Measurements from ENCODE around the gene KIAA1549. TPM values are rescaled to one million over a fixed set of nuclear protein-coding genes. Genes with fewer than 3 reads are reported as not detected.

KIAA1549 gene
- total and polyA plus RNA-seq, 10 of the 15 experiments (the other 5 are each of a cell fraction or from before 2014, with no cell fraction given) = 0.02 to 0.82 (median 0.22) TPM

DNA sequence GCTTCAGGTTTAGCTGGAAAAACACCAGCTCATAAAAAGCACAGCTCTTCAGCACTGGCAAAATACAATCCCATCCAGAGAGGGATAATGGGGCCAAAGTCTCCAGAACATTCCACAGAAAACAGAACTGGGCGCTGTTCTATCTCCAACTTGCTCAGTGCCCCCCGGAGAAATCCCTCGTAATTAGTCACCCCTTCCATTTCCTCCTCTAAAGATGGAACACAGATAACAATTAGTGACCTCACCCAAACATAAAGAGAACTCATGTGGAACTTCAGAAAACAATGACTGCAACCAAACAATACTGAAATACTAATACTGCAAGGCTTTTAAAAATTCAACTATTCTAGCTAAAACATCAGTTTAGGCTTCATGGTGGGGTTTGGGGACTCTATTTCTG lies 46.3 kb downstream of the KIAA1549 start:
- no peak for DNase-seq (ENCODE audit: low read depth, low spot score)
- no TSS peak for BruUV-seq (replicated peaks)
- in situ Hi-C loops (cut with MboI) (no loop called here), intact Hi-C loops (cut with micrococcal nuclease; ENCODE audit: unreplicated experiment) (no loop called here)
- Histone ChIP-seq H3K4me2 (ENCODE audit: control insufficient read depth, insufficient read depth) (no peak overlapping the region), H2AFZ (ENCODE audit: control insufficient read depth, low read depth, low read length) (no peak overlapping the region), H3K4me3 (no peak overlapping the region), H3K27me3 (replicated peaks in 1 of 2; ENCODE audit: control insufficient read depth in 2 of 2, insufficient read depth in 2 of 2, low read length in 1 of 2) (peaks cover 0 to 2% of the 10 kb centered on the region in 2 experiments; a peak in 1 of 4 replicates), H3K9me3 (replicated peaks; ENCODE audit: control insufficient read depth, insufficient read depth, low read length) (no peaks in the 10 kb centered on the region), H4K20me1 (ENCODE audit: control insufficient read depth, insufficient read depth) (no peaks in the 10 kb centered on the region), H3K36me3 (ENCODE audit: control insufficient read depth in 2 of 2, insufficient read depth in 2 of 2, low read length in 1 of 2) (no peaks in the 10 kb centered on the region), H3K9ac (ENCODE audit: control insufficient read depth, insufficient read depth, low read length) (no peak overlapping the region), H3K79me2 (ENCODE audit: control insufficient read depth, insufficient read depth, low read length) (no peaks in the 10 kb centered on the region), H3K4me1 (ENCODE audit: control insufficient read depth, insufficient read depth, low read length) (no peaks in the 10 kb centered on the region), H3K27ac (ENCODE audit: control insufficient read depth, insufficient read depth) (no peak overlapping the region)
- ATAC-seq = no peak
- SMC1A ChIA-PET (ENCODE audit: uncharacterized antibody, unreplicated experiment) = interaction anchor here (1.0 kb wide), 1 partner anchor 12 kb away, joined by 3 read pairs; no protein-coding TSS in a partner anchor
- RAD21 ChIA-PET (ENCODE audit: unreplicated experiment) = no interaction called here
- FAIRE-seq = no peak
- CTCF ChIA-PET = interaction anchor here (1.0 kb wide), 1 partner anchor 45 kb away, joined by 3 read pairs; no protein-coding TSS in a partner anchor
- WGBS (ENCODE audit: insufficient coverage, insufficient replicate concordance, low lambda C conversion rate, missing lambda C conversion rate) = 70% methylated on average over 3 of the region's 3 CpGs
- POLR2A ChIA-PET = no interaction called here
- TF ChIP-seq CHD1 (IDR thresholded peaks at IDR 0.05; ENCODE audit: low read depth, low read length) (no peak), TAF1 (IDR thresholded peaks at IDR 0.05; ENCODE audit: borderline replicate concordance, low read depth, low read length) (no peak), MYC (IDR thresholded peaks at IDR 0.05; ENCODE audit: insufficient read depth, insufficient read length, insufficient replicate concordance, low read length, severe bottlenecking) (no peak), RFX5 (IDR thresholded peaks at IDR 0.05; ENCODE audit: low read depth, low read length) (no peak), POU2F2 (IDR thresholded peaks at IDR 0.05; ENCODE audit: borderline replicate concordance, low read depth, low read length) (no peak), CHD4 (IDR thresholded peaks at IDR 0.05) (no peak), TCF3 (IDR thresholded peaks at IDR 0.05; ENCODE audit: borderline replicate concordance, insufficient read depth, low read depth, low read length) (no peak), BCL11A (IDR thresholded peaks at IDR 0.05; ENCODE audit: low read depth, low read length) (no peak), RAD51 (IDR thresholded peaks at IDR 0.05) (no peak), LARP7 (IDR thresholded peaks at IDR 0.05) (no peak), NFXL1 (IDR thresholded peaks at IDR 0.05; ENCODE audit: borderline replicate concordance) (no peak), SREBF2 (IDR thresholded peaks at IDR 0.05; ENCODE audit: low read length) (no peak), TCF7 (IDR thresholded peaks at IDR 0.05; ENCODE audit: borderline replicate concordance) (no peak), MXI1 (IDR thresholded peaks at IDR 0.05; ENCODE audit: low read depth, low read length) (no peak), FOXK2 (IDR thresholded peaks at IDR 0.05) (no peak)
- TF ChIP-seq, protein P1, sequence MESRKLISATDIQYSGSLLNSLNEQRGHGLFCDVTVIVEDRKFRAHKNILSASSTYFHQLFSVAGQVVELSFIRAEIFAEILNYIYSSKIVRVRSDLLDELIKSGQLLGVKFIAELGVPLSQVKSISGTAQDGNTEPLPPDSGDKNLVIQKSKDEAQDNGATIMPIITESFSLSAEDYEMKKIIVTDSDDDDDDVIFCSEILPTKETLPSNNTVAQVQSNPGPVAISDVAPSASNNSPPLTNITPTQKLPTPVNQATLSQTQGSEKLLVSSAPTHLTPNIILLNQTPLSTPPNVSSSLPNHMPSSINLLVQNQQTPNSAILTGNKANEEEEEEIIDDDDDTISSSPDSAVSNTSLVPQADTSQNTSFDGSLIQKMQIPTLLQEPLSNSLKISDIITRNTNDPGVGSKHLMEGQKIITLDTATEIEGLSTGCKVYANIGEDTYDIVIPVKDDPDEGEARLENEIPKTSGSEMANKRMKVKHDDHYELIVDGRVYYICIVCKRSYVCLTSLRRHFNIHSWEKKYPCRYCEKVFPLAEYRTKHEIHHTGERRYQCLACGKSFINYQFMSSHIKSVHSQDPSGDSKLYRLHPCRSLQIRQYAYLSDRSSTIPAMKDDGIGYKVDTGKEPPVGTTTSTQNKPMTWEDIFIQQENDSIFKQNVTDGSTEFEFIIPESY (IDR thresholded peaks at IDR 0.05) = no peak
- TF ChIP-seq, protein P2, sequence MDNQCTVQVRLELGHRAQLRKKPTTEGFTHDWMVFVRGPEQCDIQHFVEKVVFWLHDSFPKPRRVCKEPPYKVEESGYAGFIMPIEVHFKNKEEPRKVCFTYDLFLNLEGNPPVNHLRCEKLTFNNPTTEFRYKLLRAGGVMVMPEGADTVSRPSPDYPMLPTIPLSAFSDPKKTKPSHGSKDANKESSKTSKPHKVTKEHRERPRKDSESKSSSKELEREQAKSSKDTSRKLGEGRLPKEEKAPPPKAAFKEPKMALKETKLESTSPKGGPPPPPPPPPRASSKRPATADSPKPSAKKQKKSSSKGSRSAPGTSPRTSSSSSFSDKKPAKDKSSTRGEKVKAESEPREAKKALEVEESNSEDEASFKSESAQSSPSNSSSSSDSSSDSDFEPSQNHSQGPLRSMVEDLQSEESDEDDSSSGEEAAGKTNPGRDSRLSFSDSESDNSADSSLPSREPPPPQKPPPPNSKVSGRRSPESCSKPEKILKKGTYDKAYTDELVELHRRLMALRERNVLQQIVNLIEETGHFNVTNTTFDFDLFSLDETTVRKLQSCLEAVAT (IDR thresholded peaks at IDR 0.05) = no peak
- TF ChIP-seq, protein P3, sequence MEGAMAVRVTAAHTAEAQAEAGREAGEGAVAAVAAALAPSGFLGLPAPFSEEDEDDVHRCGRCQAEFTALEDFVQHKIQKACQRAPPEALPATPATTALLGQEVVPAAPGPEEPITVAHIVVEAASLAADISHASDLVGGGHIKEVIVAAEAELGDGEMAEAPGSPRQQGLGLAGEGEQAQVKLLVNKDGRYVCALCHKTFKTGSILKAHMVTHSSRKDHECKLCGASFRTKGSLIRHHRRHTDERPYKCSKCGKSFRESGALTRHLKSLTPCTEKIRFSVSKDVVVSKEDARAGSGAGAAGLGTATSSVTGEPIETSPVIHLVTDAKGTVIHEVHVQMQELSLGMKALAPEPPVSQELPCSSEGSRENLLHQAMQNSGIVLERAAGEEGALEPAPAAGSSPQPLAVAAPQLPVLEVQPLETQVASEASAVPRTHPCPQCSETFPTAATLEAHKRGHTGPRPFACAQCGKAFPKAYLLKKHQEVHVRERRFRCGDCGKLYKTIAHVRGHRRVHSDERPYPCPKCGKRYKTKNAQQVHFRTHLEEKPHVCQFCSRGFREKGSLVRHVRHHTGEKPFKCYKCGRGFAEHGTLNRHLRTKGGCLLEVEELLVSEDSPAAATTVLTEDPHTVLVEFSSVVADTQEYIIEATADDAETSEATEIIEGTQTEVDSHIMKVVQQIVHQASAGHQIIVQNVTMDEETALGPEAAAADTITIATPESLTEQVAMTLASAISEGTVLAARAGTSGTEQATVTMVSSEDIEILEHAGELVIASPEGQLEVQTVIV (IDR thresholded peaks at IDR 0.05; ENCODE audit: borderline replicate concordance, partially characterized antibody) = no peak
